ENCODE data around the gene C2orf68. TPM values are rescaled to one million over a fixed set of nuclear protein-coding genes. Genes with fewer than 3 reads are reported as not detected.
"Not testable (repeated sequence)": the region's sequence is repeated elsewhere in the genome, so short reads cannot be mapped to it uniquely, and the experiment has no call there.

The C2orf68 gene
- total and polyA plus RNA-seq, 9 of the 15 experiments (the other 6 are each of a cell fraction or from before 2014, with no cell fraction given), result 22.1 to 50.0 (median 31.8) TPM

DNA sequence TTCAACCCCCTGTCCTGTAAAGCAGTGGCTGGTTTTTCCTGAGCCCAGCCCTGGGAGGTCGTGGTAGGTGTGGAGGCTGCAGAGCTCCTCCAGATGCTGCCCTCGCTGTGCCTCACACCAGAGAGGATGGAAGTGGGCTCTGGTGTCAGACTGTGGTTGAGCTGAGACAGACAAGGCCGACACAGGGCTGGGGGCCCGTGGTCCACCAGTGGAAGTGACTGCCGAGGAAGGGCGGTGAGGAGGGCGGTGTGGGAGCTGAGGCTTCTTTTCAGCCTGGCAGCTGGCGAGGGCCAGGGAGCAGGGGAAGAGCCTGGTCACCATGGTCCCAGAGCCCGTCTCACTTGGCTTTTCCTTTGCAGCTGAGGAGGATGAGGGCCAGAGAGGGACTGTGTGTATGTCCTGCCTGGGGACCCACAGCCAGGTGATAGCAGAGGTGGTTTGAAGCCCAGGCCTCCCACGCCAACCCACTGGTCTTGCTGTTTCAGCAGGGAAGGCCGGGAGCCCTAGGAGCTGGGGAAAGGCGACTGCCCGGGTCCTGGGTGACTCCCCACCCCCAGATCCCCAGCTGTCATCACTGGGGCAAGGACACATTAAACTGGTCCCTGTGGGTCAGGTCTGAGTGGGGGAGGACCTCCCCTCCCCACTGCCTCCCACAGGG, 47.6 kb upstream of the C2orf68 start (continued):
- TF ChIP-seq, protein P1, sequence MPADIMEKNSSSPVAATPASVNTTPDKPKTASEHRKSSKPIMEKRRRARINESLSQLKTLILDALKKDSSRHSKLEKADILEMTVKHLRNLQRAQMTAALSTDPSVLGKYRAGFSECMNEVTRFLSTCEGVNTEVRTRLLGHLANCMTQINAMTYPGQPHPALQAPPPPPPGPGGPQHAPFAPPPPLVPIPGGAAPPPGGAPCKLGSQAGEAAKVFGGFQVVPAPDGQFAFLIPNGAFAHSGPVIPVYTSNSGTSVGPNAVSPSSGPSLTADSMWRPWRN (IDR thresholded peaks at IDR 0.05; ENCODE audit: low read depth), result no peak
- TF ChIP-seq HNRNPLL (IDR thresholded peaks at IDR 0.05; ENCODE audit: low read depth, low read length, poor library complexity, severe bottlenecking), result no peak

DNA sequence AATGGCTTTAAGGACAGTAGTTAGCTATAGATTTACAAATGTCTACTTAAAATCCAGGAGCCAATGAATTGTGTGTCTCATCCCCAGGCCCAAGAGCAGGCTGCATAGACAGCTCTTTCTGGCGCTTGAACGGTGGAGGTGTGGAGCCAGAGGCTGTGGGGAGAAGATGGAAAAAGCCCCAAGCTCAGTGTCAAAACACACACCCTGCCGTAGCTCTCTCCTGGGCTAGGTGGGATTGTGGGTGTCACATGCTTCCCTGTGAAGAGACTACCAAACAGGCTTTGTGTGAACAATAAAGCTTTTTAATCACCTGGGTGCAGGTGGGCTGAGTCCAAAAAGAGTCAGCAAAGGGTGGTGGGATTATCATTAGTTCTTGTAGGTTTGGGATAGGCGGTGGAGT, 45.5 kb upstream of the C2orf68 start:
- H3K9me3 ChIP-seq (replicated peaks; ENCODE audit: control insufficient read depth, insufficient read depth, low read depth, low read length); FAIRE-seq; ATAC-seq; H3K27me3 ChIP-seq (ENCODE audit: control insufficient read depth in 2 of 2, insufficient read depth in 2 of 2, low read length in 2 of 2); DNase-seq (ENCODE audit: extremely low read depth in 1 of 4, low spot score in 3 of 4); H3K9me1 ChIP-seq (ENCODE audit: control insufficient read depth, insufficient read depth, low read length); H3K4me1 ChIP-seq (replicated peaks in 1 of 2; ENCODE audit: control insufficient read depth in 2 of 2, insufficient read depth in 2 of 2, low read length in 2 of 2); H3K27ac ChIP-seq (ENCODE audit: extremely low read depth, low read depth, low read length); BruUV-seq (replicated peaks); in situ Hi-C loops (cut with MboI); H3K4me2 ChIP-seq (ENCODE audit: insufficient read depth, low read length); H3K9ac ChIP-seq (ENCODE audit: insufficient read depth in 1 of 2, low read depth in 2 of 2, low read length in 2 of 2); intact Hi-C loops (cut with micrococcal nuclease); H3K79me2 ChIP-seq (ENCODE audit: control insufficient read depth, insufficient read depth, low read length); H3K4me3 ChIP-seq; CTCF ChIA-PET (ENCODE audit: low intra/inter-chr PET ratio); H4K20me1 ChIP-seq (replicated peaks; ENCODE audit: control insufficient read depth, insufficient read depth, low read length); H2AFZ ChIP-seq (ENCODE audit: low read depth, low read length): not testable (repeated sequence)
- POLR2A ChIA-PET, result interaction anchor here (3.4 kb wide), 1 partner anchor 8 kb away, joined by 17 read pairs; no protein-coding TSS in a partner anchor
- H3K36me3 ChIP-seq (ENCODE audit: control insufficient read depth, insufficient read depth, low read length), result peaks cover 22% of the 10 kb centered on the region; the same call in 2 of the 3 replicates
- 64% methylated on average over 4 of the region's 4 CpGs for WGBS (ENCODE audit: insufficient coverage, low coverage, missing lambda C conversion rate)
